Measurements from ENCODE around the gene CEMIP. TPM values are rescaled to one million over a fixed set of nuclear protein-coding genes. Genes with fewer than 3 reads are reported as not detected.

The CEMIP gene
- polyA plus RNA-seq, 1 experiment: 725 TPM

DNA sequence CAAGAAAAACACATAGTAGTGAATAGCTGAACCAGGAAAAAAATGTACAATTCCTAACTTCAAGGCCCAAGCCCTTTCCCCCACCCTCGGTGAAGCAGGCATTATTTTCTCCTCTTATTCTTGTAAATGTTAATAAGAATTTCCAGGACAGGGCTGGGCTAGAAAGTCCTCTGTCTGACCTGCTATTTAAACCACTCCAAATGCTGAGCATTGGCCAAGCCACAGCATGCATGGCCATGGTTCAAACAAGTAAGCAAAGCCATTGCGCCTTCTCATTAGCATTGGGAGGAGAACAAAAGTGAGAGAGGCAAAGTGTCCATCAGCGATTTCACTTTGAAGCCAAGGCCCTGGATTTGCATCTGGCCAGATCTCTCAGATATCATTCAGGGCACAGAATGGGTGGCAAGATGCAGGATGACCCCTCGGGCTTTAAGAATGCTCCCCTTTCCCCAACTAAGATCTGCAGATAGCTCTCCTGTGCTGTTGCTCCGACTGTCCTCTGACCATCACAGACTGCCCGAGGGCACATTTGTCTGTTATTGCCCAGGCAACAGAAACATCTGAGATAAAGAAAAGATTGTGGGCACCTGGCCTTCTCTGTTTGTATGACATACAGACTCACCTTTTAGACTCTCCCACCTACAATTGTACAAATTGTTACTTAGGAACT is 46.3 kb downstream of the CEMIP start:
- Histone ChIP-seq H3K27me3 (ENCODE audit: control insufficient read depth, insufficient read depth, low read length) (no peaks in the 10 kb centered on the region), H3K4me3 (ENCODE audit: low read depth, low read length) (no peak overlapping the region), H3K36me3 (ENCODE audit: control insufficient read depth, insufficient read depth, low read length) (peaks cover 49% of the 10 kb centered on the region)
- ChIA-PET CTCF (interaction anchor here (1.0 kb wide), 1 partner anchor 9 kb away, joined by 4 read pairs; no protein-coding TSS in a partner anchor), POLR2A (no interaction called here)
- TF ChIP-seq, protein P1, sequence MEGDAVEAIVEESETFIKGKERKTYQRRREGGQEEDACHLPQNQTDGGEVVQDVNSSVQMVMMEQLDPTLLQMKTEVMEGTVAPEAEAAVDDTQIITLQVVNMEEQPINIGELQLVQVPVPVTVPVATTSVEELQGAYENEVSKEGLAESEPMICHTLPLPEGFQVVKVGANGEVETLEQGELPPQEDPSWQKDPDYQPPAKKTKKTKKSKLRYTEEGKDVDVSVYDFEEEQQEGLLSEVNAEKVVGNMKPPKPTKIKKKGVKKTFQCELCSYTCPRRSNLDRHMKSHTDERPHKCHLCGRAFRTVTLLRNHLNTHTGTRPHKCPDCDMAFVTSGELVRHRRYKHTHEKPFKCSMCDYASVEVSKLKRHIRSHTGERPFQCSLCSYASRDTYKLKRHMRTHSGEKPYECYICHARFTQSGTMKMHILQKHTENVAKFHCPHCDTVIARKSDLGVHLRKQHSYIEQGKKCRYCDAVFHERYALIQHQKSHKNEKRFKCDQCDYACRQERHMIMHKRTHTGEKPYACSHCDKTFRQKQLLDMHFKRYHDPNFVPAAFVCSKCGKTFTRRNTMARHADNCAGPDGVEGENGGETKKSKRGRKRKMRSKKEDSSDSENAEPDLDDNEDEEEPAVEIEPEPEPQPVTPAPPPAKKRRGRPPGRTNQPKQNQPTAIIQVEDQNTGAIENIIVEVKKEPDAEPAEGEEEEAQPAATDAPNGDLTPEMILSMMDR (IDR thresholded peaks at IDR 0.05; ENCODE audit: insufficient read depth, low read depth, low read length): no peak
- DNase-seq (ENCODE audit: low read depth): peak; percentile 47

DNA sequence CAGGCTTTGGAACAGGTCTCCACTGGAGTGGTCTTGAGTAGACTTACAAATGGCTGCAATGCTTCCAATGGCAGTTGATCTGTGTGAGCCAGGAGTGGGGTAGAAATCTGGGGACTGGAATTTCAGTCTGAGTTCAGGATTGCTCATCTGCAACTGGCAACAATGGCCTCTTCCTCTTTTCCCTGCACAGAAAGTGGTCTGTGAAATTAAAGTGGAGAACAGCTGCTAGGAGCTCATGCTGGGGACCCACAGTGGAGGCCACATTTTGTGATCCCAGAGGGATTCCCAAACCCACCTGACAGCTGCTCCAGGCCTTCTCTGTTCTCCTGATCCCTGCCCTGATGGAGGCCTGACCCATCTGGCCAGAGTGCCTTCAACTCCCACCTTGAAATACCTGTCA is 49.6 kb downstream of the CEMIP start:
- TF ChIP-seq, protein P1 (IDR thresholded peaks at IDR 0.05; ENCODE audit: insufficient read depth, low read depth, low read length): no peak
- POLR2A ChIA-PET: no interaction called here
- H3K4me3 ChIP-seq (ENCODE audit: low read depth, low read length): no peak overlapping the region
- CTCF ChIA-PET: interaction anchor here (0.8 kb wide), 1 partner anchor 410 kb away, joined by 3 read pairs; no protein-coding TSS in a partner anchor
- peaks cover 37% of the 10 kb centered on the region for H3K36me3 ChIP-seq (ENCODE audit: control insufficient read depth, insufficient read depth, low read length)
- no peak for DNase-seq (ENCODE audit: low read depth)
- H3K27me3 ChIP-seq (ENCODE audit: control insufficient read depth, insufficient read depth, low read length): no peaks in the 10 kb centered on the region

DNA sequence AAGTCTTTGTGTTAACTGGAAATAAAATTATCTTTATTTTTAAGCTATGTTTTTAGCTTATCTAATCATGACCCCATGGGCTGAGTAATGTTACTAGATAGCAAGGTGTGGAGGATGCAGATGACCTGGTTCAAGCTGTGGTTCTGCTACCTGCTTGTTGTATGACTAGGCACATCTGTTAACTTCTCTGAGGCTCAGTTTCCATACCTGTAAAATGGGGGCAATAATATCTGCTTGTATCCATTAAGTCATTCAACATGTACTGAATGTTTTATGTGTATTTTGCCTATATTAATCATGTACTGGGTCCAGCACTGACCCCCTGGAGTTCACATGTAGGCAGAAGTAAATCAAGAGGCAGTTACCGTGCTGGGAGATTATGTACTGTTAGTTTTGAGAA is 51.5 kb downstream of the CEMIP start:
- no peak overlapping the region for H3K4me3 ChIP-seq (ENCODE audit: low read depth, low read length)
- H3K36me3 ChIP-seq (ENCODE audit: control insufficient read depth, insufficient read depth, low read length): peaks cover 28% of the 10 kb centered on the region
- CTCF ChIA-PET: no interaction called here
- H3K27me3 ChIP-seq (ENCODE audit: control insufficient read depth, insufficient read depth, low read length): no peaks in the 10 kb centered on the region
- no peak for DNase-seq (ENCODE audit: low read depth)
- POLR2A ChIA-PET: no interaction called here
- TF ChIP-seq, protein P1 (IDR thresholded peaks at IDR 0.05; ENCODE audit: insufficient read depth, low read depth, low read length): no peak

DNA sequence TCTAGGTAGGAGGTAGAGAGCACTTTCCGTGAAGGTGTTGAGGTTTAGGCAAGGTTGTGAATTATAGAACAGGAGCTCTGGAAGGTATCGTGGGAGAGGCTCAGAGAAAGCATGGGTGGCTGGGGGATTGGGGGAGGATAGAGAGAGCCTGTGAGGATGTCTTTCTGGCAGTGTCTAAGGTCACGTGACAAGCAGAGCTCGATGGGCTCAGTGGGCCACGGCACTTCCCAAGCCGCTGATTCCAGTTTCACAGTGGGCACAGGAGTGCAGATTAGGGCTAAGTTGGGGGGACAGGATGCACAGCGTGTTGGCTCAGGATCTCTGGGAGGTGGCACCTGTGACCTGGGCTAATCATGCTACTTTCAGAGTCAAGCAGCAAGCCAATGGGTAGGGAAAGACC is 52.0 kb downstream of the CEMIP start:
- Histone ChIP-seq H3K36me3 (ENCODE audit: control insufficient read depth, insufficient read depth, low read length) (peaks cover 30% of the 10 kb centered on the region), H3K27me3 (ENCODE audit: control insufficient read depth, insufficient read depth, low read length) (no peaks in the 10 kb centered on the region), H3K4me3 (ENCODE audit: low read depth, low read length) (no peak overlapping the region)
- TF ChIP-seq, protein P1 (IDR thresholded peaks at IDR 0.05; ENCODE audit: insufficient read depth, low read depth, low read length): no peak
- POLR2A ChIA-PET: no interaction called here
- no peak for DNase-seq (ENCODE audit: low read depth)
- CTCF ChIA-PET: no interaction called here

GRCh38 chr15:80831606-80832224 is 52.5 kb downstream of the CEMIP start:
- Histone ChIP-seq H3K27me3 (ENCODE audit: control insufficient read depth, insufficient read depth, low read length) (no peaks in the 10 kb centered on the region), H3K4me3 (ENCODE audit: low read depth, low read length) (no peak overlapping the region), H3K36me3 (ENCODE audit: control insufficient read depth, insufficient read depth, low read length) (peaks cover 35% of the 10 kb centered on the region)
- DNase-seq (ENCODE audit: low read depth): no peak
- CTCF ChIA-PET: interaction anchor here (0.7 to 1.2 kb wide), 2 partner anchors 39 to 434 kb away, joined by 3 read pairs; no protein-coding TSS in a partner anchor
- POLR2A ChIA-PET: no interaction called here
- TF ChIP-seq, protein P1 (IDR thresholded peaks at IDR 0.05; ENCODE audit: insufficient read depth, low read depth, low read length): no peak

Measured in BJ (cell line).